ENCODE data around the gene DZANK1. TPM values are rescaled to one million over a fixed set of nuclear protein-coding genes. Genes with fewer than 3 reads are reported as not detected.
A peak's percentile ranks its signal among the peaks of the same experiment; 100 is the strongest.

Gene DZANK1
- total RNA-seq: under 1 TPM; 0.41 to 0.83 TPM

DNA sequence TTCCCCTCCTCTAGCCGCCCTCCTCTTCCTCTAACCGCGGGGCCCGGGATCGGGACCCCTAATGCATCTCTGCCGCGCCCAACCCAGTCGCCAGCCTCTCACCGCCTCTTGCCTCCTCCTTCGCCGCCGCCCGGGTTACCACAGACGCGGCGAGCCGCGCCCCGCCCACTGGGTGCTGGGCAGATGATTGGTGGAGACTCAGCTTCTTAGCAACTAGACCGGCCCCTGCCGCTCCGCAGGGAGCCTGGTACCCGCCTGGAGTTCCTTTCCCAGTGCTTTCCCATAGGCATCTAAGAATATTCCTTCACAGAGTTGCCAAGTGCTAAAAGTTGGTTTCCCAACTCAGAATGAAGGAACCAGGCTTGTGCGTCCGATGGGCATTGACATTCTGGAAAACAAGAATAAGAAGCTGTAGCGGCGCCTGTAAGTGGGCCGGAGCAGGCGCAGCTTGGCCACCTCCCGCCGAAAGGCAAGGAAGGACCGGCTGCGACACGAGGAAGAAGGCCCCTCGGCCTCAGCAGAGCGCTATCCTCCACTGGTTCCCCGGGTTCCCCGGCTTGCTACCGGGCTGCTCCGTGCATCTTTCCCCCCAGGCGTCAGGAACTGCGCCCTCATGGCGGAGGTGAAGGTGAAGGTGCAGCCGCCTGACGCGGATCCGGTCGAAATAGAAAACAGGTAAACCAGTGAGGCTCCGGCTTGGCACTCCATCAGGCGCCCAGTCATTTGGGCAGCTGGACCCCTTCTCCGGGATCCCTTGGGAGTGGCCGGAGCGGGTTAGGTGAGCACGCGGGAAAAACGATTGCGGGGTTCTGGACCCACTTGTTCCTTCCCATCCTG lies at the start of gene DZANK1, which contains the start of gene POLR3F:
DZANK1 (minus strand) TSS at position 137 of the 837 bp plus-strand sequence. CDS start 1,672 bp downstream, outside the sequence.
POLR3F (plus strand) TSS at position 497 of the 837 bp plus-strand sequence; CDS start at position 614, 117 bp downstream.
- Histone ChIP-seq H3K4me1 (peaks cover 0 to 22% of the 10 kb centered on the region in 2 donors), H3K36me3 (no peaks in the 10 kb centered on the region), H3K27ac (peak within 1 kb of the TSS; percentile 80 to 86), H3K4me3 (peak within 1 kb of the TSS; percentile 65 to 94), H3K27me3 (no peaks in the 10 kb centered on the region), H3K9me3 (no peaks in the 10 kb centered on the region)
- DNase-seq (ENCODE audit: low spot score): peak; percentile 96
- TF ChIP-seq, protein P1, sequence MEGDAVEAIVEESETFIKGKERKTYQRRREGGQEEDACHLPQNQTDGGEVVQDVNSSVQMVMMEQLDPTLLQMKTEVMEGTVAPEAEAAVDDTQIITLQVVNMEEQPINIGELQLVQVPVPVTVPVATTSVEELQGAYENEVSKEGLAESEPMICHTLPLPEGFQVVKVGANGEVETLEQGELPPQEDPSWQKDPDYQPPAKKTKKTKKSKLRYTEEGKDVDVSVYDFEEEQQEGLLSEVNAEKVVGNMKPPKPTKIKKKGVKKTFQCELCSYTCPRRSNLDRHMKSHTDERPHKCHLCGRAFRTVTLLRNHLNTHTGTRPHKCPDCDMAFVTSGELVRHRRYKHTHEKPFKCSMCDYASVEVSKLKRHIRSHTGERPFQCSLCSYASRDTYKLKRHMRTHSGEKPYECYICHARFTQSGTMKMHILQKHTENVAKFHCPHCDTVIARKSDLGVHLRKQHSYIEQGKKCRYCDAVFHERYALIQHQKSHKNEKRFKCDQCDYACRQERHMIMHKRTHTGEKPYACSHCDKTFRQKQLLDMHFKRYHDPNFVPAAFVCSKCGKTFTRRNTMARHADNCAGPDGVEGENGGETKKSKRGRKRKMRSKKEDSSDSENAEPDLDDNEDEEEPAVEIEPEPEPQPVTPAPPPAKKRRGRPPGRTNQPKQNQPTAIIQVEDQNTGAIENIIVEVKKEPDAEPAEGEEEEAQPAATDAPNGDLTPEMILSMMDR (IDR thresholded peaks at IDR 0.05): no peak

GRCh38 chr20:18515973-18516372 lies 49.1 kb upstream of the DZANK1 start:
- Histone ChIP-seq H3K9me3 (no peaks in the 10 kb centered on the region), H3K4me1 (no peaks in the 10 kb centered on the region), H3K27ac (no peak overlapping the region), H3K36me3 (peaks cover 44% of the 10 kb centered on the region), H3K4me3 (no peak overlapping the region), H3K27me3 (no peaks in the 10 kb centered on the region)
- DNase-seq (ENCODE audit: low spot score): no peak
- TF ChIP-seq, protein P1 (IDR thresholded peaks at IDR 0.05): no peak

- DNase-seq (ENCODE audit: low spot score): no peak
Observed at GRCh38 chr20:18514127-18514526, 47.3 kb upstream of the DZANK1 start.

GRCh38 chr20:18513208-18513607 lies 46.4 kb upstream of the DZANK1 start:
- TF ChIP-seq, protein P1 (IDR thresholded peaks at IDR 0.05): no peak
- H3K27me3 ChIP-seq: no peaks in the 10 kb centered on the region
- peaks cover 0 to 12% of the 10 kb centered on the region in 2 donors for H3K4me1 ChIP-seq
- H3K9me3 ChIP-seq: no peaks in the 10 kb centered on the region
- H3K4me3 ChIP-seq: no peak overlapping the region
- H3K27ac ChIP-seq: no peak overlapping the region
- peaks cover 44% of the 10 kb centered on the region for H3K36me3 ChIP-seq
- DNase-seq (ENCODE audit: low spot score): no peak

More at GRCh38 chr20:18514127-18514526, 47.3 kb upstream of the DZANK1 start:
- H3K4me3 ChIP-seq: no peak overlapping the region
- no peaks in the 10 kb centered on the region for H3K9me3 ChIP-seq
- H3K36me3 ChIP-seq: peaks cover 44% of the 10 kb centered on the region
- TF ChIP-seq, protein P1 (IDR thresholded peaks at IDR 0.05): no peak
- H3K4me1 ChIP-seq: peaks cover 0 to 3% of the 10 kb centered on the region in 2 donors
- no peak overlapping the region for H3K27ac ChIP-seq
- no peaks in the 10 kb centered on the region for H3K27me3 ChIP-seq

DNA sequence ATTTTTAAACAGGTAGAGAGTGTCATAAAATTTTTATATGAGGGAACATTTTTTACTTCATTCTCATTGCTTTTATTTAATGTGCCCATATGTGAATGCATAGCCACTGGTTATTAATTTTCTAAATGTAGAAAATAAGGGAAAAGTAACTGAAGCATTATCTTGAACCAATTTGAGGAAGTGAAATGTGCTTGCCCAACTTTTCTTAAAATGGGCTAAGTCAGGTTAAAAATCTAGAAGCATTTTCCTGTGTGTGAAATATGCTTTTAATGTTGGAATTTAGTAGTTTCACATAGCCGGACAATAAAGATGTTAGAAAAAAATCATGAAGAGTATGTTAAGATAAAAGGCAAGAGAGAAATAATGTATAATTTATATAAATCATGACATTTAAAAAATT lies 44.7 kb upstream of the DZANK1 start:
- Histone ChIP-seq H3K4me1 (peaks cover 0 to 19% of the 10 kb centered on the region in 2 donors), H3K36me3 (peaks cover 40% of the 10 kb centered on the region), H3K9me3 (no peaks in the 10 kb centered on the region), H3K27me3 (no peaks in the 10 kb centered on the region), H3K4me3 (no peak overlapping the region), H3K27ac (no peak overlapping the region)
- no peak for DNase-seq (ENCODE audit: low spot score)
- TF ChIP-seq, protein P1 (IDR thresholded peaks at IDR 0.05): no peak
